ENCODE data around the gene MTERF2. TPM values are rescaled to one million over a fixed set of nuclear protein-coding genes. Genes with fewer than 3 reads are reported as not detected.
A peak's percentile ranks its signal among the peaks of the same experiment; 100 is the strongest.

MTERF2 gene
- total RNA-seq, 1 donor, result 7.3 TPM

GRCh38 chr12:106987846-106988245 is 900 bp upstream of the MTERF2 start:
- no peak overlapping the region for H3K4me3 ChIP-seq (ENCODE audit: low read depth, low read length)
- DNase-seq (ENCODE audit: low read depth), result no peak
- no peak for TF ChIP-seq CTCF (IDR thresholded peaks at IDR 0.05; ENCODE audit: insufficient read depth, low read depth, low read length)

DNA sequence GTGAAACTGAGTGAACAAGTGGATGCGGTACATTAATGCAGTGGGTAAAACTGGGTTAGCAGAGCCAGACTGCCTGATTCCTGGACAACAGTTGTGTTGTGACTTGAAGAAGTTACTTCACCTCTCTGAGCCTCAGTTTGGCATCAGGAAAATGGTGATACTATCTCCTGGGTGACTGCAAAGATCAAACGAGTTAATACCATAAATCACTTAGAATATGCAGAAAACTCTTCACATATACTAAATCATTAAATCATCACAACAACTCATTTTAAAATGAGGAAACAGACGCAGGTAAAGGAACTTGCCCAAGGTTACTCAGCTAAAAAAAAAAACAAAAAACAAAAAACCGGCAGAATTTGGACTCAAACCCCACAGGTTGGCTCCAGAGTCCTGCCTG is 811 bp downstream of the MTERF2 start:
- TF ChIP-seq CTCF (IDR thresholded peaks at IDR 0.05; ENCODE audit: insufficient read depth, low read depth, low read length), result no peak
- H3K4me3 ChIP-seq (ENCODE audit: low read depth, low read length), result peak overlapping the region; percentile 82
- no peak for DNase-seq (ENCODE audit: low read depth)

DNA sequence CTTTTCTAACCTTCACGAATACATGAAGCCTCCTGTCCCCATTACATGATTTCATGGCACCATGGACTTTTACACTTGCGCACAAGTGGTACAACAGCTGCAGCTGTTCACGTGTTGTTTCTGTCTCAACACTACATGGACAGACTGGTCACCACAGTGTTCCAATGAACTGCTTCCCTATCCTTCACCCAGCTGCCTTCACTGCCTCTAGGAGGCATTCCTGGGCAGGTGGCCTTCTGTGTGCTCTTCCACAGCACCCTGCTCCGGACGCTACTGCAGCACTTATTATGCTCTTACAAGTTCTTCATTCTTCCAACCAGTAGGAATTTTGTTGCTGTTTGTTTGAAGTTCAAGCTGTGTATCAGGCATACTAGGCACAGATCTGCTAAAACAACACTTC is 1.5 kb downstream of the MTERF2 start:
- H3K4me3 ChIP-seq (ENCODE audit: low read depth, low read length), result no peak overlapping the region
- no peak for TF ChIP-seq CTCF (IDR thresholded peaks at IDR 0.05; ENCODE audit: insufficient read depth, low read depth, low read length)
- no peak for DNase-seq (ENCODE audit: low read depth)

DNA sequence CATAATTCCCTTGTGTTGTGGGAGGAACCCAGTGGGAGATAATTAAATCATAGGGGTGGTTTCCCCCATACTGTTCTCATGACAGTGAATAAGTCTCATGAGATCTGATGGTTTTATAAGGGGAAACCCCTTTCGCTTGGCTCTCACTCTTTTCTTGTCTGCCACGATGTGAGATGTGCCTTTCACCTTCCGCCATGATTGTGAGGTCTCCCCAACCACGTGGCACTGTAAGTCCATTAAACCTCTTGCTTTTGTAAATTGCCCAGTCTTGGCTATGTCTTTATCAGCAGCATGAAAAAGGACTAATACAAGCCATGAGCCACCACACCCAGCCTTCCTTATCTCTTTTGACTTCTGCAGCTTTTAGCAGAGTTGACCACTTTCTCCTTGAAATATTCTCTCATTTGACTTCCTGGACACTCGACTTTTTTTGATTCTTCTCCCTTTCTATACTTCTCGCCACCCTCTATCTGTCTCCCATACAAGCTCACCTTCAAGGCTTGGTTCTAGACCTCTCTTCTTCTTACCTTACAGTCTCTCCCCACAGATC is 2.3 kb downstream of the MTERF2 start:
- no peak for DNase-seq (ENCODE audit: low read depth)
- no peak overlapping the region for H3K4me3 ChIP-seq (ENCODE audit: low read depth, low read length)
- TF ChIP-seq CTCF (IDR thresholded peaks at IDR 0.05; ENCODE audit: insufficient read depth, low read depth, low read length), result no peak

GRCh38 chr12:106982229-106982628 is 4.7 kb downstream of the MTERF2 start:
- no peak overlapping the region for H3K4me3 ChIP-seq (ENCODE audit: low read depth, low read length)
- DNase-seq (ENCODE audit: low read depth), result no peak
- no peak for TF ChIP-seq CTCF (IDR thresholded peaks at IDR 0.05; ENCODE audit: insufficient read depth, low read depth, low read length)

DNA sequence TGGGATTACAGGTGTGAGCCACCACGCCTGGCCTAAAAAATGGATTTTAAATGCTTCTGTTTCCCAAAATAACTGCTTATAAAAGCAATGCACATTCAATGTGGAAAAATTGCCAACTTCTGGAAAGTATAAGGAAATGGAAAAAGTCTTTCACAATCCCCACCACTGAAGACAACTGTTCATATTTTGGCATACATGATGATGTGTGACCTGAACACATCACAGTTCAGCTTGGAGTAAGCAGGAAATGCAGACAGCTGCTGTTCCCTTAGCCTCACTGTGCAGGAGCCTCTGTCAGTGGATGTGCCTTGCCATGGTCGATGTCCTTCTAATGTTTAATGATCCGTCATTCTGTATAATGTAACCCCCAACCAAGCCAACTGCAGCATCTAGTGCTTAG is 5.2 kb downstream of the MTERF2 start:
- TF ChIP-seq CTCF (IDR thresholded peaks at IDR 0.05; ENCODE audit: insufficient read depth, low read depth, low read length), result no peak
- no peak overlapping the region for H3K4me3 ChIP-seq (ENCODE audit: low read depth, low read length)
- DNase-seq (ENCODE audit: low read depth), result peak; percentile 36

- no peak for DNase-seq (ENCODE audit: low read depth)
- no peak for TF ChIP-seq CTCF (IDR thresholded peaks at IDR 0.05; ENCODE audit: insufficient read depth, low read depth, low read length)
- H3K4me3 ChIP-seq (ENCODE audit: low read depth, low read length), result no peak overlapping the region
Measured at GRCh38 chr12:106980944-106981343, 6.0 kb downstream of the MTERF2 start.
